ENCODE data around the gene CTAG1B. TPM values are rescaled to one million over a fixed set of nuclear protein-coding genes. Genes with fewer than 3 reads are reported as not detected.
"Not testable (repeated sequence)": the region's sequence is repeated elsewhere in the genome, so short reads cannot be mapped to it uniquely, and the experiment has no call there.

CTAG1B gene
- not detected for total RNA-seq

DNA sequence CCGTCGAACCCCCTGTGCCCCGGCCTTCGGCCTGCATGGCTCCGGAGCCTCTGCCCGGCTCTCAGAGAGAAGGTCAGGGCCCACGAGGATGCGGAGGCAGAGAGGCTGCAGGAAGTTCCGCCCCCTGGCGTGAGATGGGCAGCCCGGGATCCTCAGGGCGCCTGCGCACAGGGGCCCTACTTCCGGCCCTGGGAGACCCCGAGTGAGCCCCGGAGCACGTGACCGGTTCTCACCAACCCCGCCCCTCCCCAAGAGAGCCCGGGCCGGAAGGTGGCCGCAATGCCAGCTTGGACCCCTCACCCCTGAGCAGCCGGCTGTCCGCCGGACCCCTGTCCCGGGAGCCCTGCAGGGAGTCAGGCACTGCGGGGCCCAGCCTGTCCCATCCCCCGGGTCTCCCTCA, at the start of gene CTAG1B:
TSS of gene CTAG1B (minus strand) at position 101 of the 400 bp plus-strand sequence. CDS start at position 37, 64 bp downstream.
- DNase-seq = not testable (repeated sequence)

DNA sequence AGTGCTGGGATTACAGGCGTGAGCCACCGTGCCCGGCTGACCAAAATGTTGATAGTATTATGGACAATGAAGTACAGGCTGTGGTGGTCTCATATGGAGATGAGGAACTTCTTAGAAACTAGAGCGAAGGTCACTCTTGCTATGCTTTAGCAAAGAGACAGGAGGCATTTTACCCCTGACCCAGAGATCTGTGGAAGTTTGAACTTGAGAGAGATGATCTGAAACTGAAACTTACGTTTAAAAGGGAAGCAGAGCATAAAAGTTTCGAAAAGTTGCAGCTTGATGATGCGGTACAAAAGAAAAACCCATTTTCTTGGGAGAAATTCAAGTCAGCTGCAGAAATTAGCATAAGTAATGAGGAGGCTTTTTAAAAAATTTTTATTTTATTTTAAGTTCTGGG, 42.8 kb upstream of the CTAG1B start:
- no peak for DNase-seq

DNA sequence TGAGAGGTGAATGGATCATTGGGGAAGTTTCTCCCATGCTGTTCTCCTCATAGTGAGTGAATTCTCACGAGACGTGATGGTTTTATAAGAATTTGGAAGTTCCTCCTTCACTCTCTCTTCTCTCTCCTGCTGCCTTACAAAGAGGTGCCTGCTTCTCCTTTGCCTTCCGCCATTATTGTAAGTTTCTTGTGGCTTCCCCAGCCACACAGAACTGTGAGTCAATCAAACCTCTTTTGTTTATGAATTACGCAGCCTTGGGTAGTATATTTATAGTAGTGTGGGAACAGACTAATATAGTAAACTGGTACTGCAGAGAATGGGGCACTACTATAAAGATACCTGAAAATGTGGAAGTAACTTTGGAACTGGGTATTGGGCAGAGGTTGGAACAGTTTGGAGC, 42.1 kb upstream of the CTAG1B start:
- DNase-seq = no peak

DNA sequence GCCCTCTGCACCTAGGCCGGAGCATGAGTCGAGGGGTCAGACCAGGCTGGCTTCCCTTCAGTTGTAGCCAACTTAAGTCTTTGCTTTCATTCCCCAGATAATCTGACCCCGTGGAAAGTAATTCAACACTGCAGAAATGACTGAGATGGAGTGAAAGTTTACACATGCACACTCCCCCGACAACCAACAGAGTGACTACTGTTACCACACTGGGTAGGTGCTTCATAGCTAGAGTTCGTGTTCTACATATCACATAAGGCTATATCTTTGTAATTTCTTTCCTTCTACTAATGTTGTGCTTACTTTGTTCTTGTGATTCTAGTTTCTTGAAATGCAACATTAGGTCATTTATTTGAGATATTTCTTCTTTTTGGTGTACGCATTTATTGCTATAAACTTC, 41.5 kb upstream of the CTAG1B start:
- DNase-seq = no peak

- DNase-seq = no peak
Measured at GRCh38 chrX:154658957-154659356, 39.9 kb upstream of the CTAG1B start.

DNA sequence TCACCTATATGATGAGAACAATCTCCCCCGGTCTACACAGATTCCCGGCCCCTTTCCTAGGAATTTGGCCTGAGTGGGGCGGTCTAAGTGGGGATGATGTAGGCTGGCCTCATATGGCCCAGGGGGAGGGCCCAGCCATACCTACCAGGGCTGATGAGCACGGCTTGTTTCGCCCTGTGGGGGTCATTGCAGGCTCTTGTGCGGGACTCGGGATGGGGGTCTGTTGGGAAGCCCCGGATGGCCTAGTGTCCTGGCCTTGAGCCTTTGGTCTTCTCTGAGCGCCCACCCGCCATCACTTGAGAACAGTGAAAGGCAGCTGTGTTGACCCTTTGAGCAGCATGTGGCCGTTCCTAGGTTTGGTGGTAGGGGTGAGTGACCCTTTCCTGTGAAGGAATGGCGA, 39.1 kb upstream of the CTAG1B start:
- DNase-seq = no peak

- DNase-seq = no peak
Measured at GRCh38 chrX:154657226-154657805, 38.2 kb upstream of the CTAG1B start.

DNA sequence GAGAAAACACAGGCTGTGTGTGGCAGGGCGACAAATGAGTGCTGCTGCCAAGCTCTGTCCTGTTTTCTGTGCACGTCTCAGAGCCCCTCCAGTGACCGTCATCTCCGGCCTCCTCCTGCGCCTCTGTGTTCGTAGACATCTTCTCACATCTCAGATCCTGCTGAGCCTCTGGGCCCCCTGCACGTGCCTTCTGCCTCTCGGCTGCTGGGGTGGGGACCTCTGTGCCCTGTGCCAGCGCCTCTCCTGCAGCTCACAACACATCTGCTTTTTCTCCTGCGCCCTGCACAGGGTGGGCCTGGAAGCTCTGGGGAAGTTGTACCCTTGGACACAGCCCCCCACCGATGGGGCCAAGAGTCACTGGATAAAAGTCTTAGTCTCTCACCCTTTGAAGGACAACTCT, 36.7 kb upstream of the CTAG1B start:
- DNase-seq = no peak

DNA sequence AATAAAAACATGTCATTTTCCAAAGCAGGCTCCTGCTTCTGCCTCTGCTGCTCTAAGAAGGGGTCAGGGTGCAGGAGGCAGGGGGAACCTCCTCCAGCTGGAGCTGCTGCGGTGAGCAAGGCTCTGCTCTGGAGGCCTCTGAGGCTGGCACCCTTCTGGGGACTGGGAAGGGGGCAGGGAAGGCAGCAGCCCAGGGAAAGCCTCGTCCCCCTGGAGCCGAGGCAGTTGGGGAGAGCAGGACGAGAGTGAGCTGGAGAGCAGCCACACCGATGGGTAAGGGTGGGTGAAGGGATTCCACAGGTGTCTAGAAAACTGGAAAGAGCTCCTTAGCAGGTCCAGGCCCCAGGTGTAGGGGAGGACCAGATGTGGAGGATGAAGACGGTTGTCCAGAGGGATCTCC, 36.3 kb upstream of the CTAG1B start:
- no peak for DNase-seq

- no peak for DNase-seq
Measured at GRCh38 chrX:154654925-154655324, 35.8 kb upstream of the CTAG1B start.

- DNase-seq = no peak
Measured at GRCh38 chrX:154654372-154654771, 35.3 kb upstream of the CTAG1B start.

DNA sequence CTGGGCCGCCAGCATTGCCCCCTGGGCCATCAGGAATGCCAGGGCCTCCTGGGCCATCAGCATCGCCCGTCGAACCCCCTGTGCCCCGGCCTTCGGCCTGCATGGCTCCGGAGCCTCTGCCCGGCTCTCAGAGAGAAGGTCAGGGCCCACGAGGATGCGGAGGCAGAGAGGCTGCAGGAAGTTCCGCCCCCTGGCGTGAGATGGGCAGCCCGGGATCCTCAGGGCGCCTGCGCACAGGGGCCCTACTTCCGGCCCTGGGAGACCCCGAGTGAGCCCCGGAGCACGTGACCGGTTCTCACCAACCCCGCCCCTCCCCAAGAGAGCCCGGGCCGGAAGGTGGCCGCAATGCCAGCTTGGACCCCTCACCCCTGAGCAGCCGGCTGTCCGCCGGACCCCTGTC, 34.3 kb upstream of the CTAG1B start, which contains the start of gene CTAG2:
TSS of gene CTAG2 (minus strand) at position 167 of the 400 bp plus-strand sequence. CDS start at position 103, 64 bp downstream.
- not testable (repeated sequence) for DNase-seq

DNA sequence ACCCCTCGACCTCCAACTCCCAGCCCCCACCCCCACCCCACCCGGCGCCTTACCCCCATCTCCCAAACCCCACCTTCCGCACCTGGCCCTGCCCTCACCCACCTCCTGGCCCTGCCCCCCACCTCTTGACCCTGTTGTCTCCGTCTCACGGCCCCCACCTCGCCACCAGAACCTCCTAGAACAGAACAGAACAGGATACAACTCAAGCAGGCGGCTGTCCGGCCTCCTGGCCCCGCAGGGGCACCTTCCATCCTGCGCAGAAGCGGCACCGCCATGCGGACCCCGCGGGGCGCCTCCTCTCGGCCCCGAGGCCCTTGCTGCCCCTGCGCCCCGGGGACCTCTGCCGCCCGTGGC, 33.9 kb upstream of the CTAG1B start:
- DNase-seq = no peak

DNA sequence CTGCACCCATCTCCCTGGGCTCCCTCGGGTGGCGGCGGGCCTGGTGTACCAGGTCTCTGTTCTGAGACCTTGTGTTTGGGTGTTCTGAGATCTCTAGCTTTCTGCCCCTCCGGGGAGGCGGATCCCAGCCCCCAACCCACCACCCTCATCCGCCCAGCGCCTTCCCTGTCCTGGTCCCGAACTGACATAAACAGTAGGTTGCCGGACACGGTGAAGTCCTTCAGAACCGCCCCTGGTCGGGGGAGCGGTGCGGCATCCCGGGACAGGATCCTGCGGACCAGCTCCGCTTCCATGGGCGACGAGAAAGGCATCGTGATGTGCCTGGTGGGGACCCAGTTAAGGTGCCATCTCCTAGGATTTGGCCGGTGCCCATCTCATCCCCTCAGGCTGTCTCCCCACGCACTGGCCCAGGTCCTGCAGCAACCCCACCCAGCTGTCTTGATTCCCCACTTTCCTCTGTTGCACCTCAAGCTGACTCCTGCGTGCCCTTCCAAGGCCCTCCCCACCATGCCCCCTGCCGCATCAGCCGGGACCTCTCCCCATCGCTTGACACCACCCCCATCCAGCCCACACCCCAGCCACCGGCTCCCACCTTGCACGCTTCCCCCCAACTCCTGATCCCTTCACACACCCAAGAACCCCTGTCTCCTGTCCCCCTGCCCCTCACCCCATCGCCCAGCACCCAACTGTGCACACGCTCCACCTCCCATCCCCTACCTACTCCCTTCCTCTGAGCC, 33.4 kb upstream of the CTAG1B start:
- DNase-seq = no peak

DNA sequence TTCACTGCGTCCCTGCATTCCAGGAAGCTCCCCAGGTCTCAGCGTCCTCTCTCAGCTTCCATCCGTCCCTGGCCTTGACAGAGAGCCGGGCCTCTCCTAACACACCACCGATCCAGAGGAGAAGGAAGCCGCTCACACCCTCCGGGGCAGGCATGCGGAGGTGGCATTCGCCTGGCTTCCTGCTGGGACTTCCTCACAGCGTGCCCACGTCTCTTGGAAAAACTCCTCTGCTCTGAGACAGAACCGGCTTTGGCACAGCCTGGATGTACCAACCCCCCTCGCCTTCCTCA, 31.1 kb upstream of the CTAG1B start:
- DNase-seq = no peak

DNA sequence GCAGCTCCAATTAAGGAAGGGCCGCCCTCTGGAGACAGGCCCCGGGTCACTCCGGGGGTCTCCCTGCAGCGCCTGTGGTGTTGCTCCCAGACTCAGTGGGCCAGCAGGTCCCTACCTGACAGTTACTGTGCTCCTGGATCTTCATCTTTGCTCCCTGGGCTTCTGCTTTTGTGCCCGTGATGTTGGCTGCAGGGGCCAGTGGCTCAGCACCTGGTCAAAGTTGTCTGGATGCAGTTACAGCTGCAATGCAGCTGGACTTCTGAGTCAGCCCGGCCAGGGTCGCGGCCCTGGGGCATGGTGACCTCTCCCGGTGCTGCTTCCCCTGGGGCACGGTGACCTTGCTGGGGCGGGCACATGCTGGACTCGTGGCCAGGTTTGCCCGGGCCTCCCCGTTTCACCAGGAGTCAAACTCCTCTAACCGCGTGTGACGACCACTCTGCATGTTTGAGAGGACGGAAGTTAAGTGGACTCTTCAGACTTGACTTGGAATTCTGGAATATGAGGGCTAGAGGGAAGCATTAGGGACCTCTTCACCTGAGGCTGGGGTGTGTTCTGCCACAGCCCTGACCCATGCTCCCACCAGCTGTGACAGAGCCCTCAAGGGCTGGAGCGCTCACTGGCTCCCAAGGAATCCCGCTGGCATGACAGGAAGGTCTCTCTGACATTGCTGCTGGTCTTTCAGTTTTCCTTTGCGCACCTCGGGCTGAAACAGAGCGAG, 30.6 kb upstream of the CTAG1B start:
- no peak for DNase-seq

GRCh38 chrX:154648931-154649330, 29.8 kb upstream of the CTAG1B start:
- no peak for DNase-seq

- DNase-seq = not testable (repeated sequence)
Measured at GRCh38 chrX:154645745-154646378, 26.8 kb upstream of the CTAG1B start.

- not testable (repeated sequence) for DNase-seq
Measured at GRCh38 chrX:154643708-154644107, 24.6 kb upstream of the CTAG1B start.

DNA sequence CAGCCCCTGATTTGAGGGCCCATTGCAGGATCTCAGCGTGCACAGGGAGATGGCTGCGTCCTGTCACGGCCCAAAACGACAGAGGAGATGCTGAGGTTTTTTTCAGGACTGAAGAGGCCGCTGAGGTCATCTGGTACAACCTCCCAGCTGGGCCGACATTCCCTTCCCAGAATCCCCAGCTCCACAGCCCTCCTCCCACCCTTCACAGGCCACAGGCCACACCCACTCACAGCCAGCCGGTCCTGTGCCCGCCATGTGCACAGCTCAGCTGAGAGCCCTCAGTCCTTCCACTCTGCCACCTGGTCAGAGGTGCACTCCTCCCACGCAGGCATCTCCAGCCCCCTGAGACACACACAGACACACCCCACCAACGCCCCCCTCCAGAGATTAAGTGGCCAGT, 22.7 kb upstream of the CTAG1B start:
- not testable (repeated sequence) for DNase-seq

GRCh38 chrX:154633661-154634060, 14.6 kb upstream of the CTAG1B start:
- DNase-seq = not testable (repeated sequence)

DNA sequence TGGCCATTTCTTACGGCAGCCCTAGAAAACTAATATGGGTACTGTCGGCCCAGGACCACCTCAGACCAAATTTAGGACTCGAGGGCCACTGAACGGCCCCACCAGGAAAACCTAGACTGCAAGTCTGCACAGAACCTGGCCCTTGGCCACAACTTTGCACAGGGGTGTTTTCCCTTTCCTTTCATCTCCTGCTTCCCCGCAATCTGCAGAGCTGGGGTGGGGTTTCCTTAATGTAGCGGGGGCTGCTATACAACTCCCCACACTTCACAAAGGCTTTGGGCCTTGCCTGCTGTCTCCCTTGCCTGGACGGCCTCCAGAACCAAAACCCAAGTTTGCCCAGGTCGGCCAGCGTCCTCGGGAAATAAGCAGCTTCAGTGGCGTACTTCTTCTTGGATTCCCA, 11.9 kb upstream of the CTAG1B start:
- DNase-seq = not testable (repeated sequence)

DNA sequence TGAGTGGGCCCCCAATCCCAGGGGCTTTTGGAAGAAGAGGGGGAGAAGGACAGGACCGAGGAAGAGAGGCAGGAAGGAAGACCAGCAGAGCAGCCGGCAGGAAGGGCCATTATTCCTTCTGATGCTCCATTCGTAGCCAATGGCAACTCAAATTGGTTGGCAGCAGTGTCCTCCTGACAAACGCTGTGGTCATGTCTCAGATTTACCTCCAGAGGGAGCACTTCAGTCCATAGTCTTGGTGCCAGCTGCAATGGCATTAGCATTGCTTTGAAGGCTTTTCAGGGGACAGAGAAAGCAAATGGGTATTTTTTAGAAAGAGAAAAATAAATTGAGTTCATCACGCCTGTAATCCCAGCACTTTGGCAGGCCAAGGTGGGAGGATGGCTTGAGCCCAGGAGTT, 9.9 kb upstream of the CTAG1B start:
- not testable (repeated sequence) for DNase-seq

Measured in occipital lobe (tissue), 2 donors.